HG03439 (cell line): ENCODE results near the gene PIP4K2A.

Source experiments
- ATAC-seq: cut with Tn5 transposase; IDR thresholded peaks from one replicate; pipeline ENCODE4 v1.9.1; 2021; ENCODE audit warnings: mild to moderate bottlenecking, moderate library complexity; ENCODE audit not compliant: unreplicated experiment

The PIP4K2A gene

DNA sequence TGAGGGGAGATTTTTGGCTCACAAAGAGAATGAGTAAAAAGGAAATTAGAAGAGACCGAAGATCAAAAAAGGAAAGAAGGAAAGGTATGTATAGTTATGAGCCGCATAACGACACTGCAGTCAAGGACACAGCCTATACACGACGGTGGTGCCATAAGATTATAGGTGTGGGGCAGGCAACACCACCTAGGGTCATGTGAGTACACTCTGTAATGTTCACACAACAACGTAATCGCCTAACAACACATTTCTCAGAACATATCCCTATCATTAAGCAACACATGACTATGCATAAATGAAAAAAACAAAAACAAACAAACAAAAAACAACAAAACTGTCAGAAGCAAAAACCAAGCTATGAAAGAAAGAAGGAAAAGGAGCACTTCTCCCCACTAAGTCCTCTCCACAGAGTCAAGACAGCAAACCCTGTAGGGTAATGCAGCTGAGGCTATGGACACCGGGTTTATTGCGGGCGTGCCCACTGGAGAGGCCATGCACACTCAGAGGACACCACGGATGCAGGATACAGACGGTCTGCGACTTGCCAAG lies 45.1 kb downstream of the PIP4K2A start:
- peak; percentile 52 for ATAC-seq

DNA sequence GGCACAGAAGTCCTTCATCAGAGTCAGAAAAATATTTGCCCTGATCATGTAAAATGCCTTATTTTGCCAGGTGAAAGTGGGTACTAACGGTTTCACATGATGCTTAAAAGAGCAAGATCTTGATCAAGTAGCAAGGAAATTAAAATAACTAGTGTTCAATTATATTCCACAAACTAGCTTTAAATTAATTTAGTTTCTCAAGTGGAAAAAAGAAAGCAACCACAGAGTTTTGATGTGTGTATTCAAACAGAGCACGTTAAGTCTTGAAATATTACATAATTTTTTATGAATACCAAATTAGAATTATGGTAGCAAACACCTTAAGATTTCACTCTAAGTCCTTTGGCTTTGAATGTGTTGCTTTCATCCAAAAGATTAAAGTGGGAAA lies 47.3 kb downstream of the PIP4K2A start:
- no peak for ATAC-seq

DNA sequence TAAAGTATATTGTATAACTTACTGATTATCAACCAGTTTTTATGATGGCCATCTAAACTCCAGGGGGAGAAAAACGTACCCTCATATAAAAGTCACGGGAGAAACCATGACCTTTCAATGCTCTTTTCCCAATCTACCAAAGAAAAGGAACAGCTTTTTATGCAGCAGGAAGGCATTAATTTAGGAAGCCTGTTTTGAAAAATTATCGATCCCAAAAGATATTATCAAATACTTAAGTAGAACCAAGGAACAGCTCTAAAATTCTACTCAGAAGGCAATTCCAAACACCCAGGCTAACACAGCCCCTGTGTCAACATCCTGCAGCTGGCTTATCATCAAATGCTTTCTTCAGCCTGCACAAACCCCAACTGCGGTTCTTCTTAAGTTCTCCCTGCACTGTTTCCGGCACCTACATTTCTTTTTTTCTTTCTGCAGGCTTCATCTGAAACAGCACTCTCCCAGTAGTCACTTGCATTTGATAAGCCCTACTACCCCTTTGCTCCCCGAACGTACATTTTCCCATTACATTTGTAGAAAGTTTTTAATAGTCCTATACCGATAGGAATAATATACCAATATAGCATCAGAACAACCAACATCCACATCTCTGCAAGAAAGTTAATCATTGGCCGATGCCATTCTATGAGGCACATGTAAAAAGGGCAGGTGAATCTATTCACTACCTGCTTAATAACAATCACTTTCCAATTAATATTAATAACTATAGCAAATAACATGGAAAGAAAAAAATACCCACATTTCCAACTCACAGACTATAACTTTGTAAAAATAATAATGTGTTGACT lies 47.9 kb downstream of the PIP4K2A start:
- no peak for ATAC-seq

DNA sequence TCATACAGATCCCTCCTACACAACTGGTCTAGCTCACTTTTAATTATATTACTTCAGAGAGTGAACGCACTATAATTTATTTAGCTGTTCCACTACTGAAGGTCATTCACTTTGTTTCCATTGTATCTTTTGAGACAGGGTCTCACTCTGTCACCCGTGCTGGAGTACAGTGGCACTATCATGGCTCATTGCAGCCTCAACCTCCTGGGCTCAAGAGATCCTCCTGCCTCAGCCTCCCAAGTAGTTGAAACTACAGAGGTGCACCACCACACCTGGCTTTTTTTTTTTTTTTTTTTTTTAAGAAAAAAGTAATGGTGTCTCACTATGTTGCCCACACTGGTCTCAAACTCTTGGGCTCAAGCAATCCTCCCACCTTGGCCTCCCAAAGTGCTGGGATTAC lies 49.0 kb downstream of the PIP4K2A start:
- no peak for ATAC-seq

DNA sequence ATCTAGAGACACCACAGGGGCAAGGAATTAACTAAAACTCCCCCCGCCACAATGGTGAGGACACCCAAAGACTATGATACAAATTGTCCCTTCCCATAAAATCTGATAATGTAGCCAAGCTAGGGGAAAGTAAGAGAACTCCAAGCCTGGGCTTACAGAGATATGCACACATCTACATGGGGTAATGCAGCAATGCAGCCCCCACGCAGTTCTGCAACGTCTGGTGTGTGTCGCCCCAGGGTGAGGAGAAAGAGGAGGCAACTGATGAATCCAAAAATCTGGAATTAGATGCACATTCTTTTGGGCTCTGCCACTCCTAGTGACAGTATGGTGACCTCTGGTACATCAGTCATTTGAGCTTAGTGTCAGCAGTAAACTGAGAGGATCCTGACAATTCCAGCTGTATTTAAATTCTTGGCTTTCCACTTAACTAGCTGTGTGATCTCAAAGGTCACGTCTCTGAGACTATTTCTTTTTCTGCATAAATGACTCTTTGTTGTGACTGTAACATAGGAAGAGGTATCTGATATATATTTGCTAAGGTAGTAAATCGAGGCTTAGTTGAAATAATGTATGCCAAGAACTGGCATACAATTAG lies 51.5 kb downstream of the PIP4K2A start:
- ATAC-seq = no peak

DNA sequence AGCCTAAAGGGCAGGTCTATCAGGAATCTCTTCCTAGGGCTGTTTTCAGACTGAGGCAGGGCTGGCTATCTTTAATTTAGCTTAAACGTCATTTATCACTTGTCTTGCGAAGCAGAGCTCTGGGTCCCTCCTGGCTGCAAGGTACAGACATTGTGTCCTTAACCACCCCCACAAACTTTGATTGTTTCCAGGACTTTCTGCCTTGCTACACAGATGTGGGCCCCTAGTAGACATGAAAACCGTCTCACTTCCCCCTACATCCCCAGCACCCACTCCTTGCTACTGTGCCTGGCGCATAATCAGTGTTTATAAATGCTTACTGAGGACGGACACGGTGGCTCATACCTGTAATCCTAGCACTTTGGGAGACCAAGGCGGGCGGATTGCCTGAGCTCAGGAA lies 54.5 kb downstream of the PIP4K2A start:
- ATAC-seq = no peak

DNA sequence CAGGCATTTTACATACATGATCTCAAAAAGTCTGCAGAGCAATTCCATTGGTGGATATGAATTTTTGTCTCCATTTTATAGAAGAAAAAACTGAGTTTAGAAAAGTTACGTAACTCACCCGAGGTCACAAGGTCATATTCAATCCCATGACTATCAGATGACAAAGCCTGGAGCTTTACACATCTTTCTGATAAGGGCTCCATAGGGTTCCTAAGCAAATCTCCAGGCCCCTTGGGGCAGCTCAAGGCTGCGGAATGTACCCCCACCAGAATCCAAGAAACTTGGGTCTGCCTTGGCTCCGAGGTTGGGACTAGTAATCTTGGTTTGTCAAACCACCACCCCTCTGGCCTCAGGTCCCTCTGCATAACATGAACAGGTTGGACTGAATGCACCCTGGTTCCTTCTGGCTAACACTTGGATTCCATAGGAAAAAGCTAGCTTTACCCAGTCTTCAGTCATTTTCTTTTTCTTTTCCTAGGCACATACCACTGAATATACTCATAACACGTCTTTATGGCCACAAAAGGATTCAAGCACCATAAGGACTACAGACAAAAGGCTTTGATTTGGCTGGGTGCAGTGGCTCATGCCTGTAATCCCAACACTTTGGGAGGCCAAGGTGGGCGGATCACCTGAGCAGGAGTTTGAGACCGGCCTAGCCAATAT lies 55.5 kb downstream of the PIP4K2A start:
- no peak for ATAC-seq

DNA sequence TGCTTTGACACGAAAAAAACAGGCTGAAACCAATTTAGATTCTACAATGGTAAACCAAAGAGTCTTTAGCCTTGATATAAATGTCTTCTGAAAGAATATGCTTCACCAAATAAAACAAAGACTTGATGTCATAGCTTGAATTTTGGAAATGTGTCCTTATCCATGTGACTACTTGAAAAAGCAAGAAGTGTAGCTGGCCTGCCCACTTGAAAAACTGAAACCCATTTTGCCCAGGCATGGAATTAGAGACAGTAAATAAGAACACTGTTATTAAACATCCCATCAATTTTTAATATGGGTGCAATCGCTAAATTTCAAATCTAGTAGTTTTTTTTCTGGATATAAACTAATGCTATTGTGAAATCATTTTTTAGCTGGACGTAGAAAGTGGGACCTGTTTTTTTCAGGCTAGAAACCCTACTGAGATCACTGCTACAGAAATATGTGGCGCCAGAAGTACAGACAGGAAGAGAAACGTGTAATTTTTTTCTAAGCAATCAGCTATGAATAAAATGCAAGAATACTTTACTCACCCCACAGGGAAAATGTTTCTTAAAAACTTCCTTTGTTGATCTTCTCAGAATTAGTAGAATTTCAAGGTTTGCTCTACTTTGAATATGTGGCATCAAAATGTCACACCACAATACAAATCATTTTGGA lies 56.7 kb downstream of the PIP4K2A start:
- ATAC-seq = no peak

DNA sequence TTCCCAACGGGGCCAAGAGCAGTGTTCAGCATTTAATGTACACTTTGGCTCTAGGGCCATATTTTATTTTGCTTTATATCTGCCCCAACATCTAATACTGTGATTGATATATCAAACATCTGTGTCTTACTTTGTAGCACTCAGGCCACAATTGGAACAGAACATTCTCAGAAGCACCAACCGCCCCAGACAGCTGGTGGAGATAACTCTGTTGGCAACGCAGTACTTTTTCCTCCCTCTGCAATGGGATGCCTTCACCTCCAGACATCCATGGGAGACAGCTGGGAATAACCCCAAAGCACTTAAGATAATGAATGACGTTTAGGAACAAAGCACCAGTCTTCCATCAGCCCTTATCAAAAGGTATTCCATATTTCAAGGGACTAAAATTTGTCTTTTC lies 57.4 kb downstream of the PIP4K2A start:
- no peak for ATAC-seq

DNA sequence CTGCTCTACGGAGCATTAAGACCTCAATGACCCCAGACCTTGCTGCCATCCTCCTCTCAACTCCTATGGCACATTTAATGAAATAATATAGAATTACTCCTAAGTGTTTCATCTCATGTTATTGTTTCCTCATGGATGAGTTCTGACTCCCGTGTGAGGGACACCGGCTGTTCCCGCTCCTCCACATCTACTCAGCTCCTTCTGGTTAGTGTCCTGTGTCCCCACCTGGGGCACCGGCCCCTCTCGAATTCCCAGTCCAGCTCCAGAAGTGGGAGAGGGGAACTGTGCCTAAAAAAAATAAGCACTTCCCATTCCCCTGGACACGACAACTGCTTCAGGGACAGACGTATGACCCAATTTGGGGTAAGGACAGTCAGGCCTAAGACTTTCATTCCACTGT lies 58.3 kb downstream of the PIP4K2A start:
- no peak for ATAC-seq

DNA sequence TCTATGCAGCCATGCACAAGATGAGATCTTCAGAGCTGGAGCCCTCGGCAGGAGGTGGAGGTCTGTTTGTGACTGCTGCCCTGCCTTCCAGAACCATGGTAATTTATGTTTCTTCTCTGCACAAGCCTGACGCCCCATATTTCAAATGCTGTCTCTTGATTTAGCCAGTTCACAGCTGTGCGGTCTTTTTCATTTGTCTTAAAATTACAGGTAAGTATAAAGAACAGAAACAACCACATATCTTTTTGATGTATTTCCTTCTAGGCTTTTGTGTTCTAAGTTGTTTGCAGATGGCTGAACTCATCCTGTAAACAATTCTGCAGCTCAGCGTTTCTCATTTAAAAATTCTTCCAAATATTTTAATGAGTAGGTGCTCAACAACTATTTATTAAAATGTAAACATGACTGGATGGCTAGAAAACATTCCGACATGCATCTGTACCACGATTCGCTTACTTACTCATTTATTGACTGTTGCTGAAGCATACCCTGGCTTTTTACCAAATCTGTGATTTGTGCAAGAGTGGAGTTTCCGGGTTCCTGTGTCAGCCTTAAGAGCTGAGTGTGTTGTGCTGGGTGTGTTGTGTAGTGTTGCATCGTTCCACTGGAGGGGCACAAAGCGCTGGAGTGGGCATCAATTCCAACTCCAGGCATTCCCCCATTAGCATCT lies 58.9 kb downstream of the PIP4K2A start:
- no peak for ATAC-seq

DNA sequence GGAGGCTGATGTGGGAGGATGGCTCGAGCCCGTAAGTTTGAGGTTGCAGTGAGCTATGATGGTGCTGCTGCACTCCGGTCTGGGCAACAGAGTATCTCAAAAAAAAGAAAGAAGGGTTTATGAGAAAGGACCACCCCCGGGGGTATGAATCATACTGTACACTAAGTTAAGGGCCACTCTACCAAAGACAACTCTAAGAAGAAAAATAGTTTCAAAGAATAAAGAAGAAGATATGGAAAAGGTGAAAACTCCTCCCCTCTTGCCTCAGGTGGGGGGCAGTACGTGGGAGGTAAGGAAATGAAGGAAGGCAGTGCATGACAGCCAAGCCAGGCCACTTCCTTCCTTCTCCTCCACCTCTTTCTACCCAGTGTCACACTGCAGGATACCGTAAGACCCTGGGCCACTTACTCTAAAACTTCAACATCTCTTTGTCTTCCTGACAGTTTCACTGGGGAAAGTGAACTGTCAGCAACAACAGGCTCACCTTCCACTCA lies 61.3 kb downstream of the PIP4K2A start:
- no peak for ATAC-seq

DNA sequence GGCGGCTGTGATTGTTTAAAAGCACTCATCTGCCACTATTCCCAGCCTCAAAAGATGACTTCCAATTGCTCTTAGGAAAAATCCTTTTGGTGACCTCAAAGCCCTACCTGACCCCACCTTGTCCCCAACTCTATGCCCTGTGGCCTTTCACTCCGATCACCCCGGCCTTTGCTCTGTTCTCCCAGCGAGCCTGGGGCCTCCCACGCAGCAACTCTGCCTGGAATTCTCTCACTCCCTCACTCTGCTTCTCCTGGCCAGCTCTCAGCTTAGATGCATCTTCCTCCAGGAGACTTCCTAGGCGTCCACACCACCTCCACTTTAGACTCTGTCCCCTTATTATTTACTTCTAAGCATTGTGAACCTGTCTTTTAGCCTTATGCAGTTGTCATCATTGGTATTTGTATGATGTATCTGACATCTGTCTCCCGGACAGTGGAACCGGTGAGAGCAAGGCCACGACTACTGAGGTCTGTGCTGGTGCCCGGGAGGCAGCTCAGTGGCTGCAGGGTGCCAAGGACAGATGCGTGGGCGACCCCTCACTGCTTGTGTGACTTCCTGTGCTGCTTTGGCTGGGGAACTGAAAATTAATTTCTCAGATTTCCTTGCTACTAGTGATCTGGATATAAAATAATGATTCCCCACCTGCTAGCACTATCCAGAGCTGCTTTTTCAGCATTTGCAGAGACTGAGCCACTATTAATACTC lies 63.0 kb downstream of the PIP4K2A start:
- ATAC-seq = no peak

DNA sequence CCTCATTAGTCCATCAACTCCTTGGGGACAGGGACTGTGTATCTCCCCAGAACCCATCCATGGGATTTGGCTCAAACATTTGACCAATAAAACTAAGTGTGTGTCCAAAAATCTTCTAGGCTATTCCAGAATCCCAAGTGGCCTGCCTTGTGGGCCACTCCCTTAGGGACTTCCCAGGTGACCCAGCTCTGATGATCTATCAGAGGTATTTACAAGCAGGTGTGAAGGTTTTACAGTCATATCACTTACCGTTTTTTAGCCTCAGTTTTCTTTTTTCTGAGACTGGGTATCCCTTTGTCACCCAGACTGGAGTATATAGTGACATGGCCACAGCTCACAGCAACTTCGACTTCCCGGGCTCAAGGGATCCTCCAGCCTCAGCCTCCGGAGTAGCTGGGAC lies 64.4 kb downstream of the PIP4K2A start:
- ATAC-seq = no peak

DNA sequence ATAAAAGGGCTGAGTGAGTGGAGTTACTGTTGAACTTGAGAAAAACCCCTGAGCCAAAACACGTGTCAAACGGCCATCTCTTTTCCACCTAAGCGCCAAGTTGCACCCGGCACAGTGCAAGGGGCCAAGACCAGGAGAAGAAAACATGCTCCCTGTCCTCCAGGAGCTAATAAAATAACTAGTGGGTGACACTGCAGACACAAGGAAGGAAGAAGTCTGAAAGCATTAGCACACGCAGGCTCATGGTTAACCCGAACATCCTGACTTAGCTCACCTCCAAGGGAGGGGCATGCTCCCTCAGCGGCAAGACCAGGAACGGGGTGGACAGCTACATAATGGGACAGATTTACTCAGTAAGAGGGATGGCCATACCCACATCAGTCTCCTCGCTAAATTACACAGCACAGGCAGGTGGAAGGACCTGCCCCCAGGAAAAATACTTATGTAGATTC lies 65.0 kb downstream of the PIP4K2A start:
- no peak for ATAC-seq

DNA sequence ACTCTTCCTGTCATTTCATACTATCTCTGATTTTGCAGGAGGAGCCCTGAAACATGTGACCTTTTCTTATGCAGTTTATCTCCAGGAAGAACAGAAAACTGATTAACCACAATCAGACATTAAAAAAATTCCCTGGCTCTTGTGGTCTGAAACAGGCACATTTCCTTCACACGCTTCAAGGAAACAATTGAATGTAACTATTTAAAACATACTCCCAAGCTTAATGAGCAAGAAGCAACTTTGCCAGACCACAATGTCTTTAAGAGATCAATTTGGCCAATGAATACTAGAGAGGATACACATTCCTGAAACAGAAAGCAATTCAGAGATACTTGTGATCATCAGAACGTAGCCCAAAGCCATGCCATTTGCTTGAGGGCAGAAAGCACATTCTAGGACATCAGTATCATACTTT lies 65.8 kb downstream of the PIP4K2A start:
- ATAC-seq = no peak

DNA sequence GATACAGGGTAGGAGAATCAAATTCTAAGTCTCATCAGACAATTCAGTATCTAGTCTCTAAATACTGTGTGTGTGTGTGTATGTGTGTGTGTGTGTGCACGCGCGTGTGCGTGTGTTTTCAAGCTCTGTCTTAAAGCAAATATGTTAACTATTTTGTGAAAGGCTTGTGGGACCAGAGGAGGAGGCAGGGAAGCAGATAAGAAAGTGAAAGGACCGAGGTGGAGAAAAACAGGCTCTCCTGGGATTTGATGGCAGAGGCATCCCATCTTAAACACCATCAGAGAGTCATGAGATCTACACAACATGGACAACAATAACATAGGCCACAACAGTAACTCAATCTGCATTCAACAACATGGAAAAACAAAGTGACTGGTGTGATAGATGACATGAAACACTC lies 67.1 kb downstream of the PIP4K2A start:
- ATAC-seq = no peak

DNA sequence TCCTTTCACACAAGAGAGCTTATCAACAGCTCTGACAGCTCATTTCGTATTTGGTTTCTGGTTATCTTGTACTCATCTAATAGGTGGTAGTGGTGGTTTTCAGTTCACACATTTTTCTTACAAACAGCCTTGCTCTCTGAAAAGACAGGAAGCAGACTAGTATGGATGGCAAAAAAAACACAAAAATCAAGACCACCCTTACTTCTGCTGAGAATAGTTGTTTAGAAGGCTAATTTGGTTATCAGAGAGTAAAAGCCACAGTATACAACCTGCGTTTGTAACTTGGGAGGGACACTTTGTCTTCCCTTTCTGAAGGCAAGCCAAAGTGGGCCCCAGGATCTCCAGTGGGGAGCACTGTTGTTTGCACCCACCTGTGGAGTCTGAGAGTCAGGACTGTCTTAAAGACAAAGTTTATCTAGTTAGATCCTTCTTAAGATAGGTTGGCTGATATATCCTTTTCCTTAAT lies 68.0 kb downstream of the PIP4K2A start:
- no peak for ATAC-seq

DNA sequence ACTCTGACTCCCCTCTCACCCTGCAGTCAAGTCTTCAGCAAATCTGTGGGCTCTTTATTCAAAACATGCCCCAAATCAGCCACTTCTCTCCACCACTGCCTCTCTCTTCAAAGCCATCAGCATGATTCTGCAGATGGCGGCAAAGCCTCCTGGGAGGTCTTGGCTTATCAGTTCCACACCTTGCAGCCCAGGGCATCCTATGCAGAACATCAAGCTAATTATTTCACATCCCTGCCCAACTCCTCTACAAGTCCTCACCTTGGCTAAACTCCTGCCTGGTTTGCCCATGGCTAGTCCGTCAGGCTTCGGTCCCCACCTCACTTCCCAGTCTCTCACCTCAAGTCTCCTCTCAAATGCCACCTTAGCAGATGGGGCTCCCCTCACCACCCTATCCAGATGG lies 70.2 kb downstream of the PIP4K2A start:
- no peak for ATAC-seq

DNA sequence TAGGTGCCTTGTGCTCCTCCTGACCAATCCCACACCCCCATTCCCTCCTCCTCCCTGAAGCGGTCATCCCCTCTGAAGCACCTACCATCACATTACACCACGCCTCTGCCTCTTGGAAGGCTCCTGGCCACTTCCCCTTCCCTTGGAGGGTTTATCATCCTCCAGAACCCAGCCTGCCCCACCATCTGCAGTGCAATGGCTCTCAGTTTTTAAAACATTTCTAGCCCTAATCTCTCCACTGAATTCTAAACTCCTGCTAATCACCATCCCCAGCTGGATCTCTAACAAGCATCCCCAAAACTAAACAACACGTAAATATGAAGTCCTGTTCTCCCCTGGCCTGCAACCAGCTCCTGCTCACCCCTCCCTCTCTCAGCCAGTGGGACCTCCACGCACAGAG lies 70.6 kb downstream of the PIP4K2A start:
- no peak for ATAC-seq
